Measurements from ENCODE around the gene PHLDA2. TPM values are rescaled to one million over a fixed set of nuclear protein-coding genes. Genes with fewer than 3 reads are reported as not detected.

PHLDA2 gene
- total and polyA plus RNA-seq, 2 of the 13 experiments (the other 11 are each of a cell fraction or from before 2014, with no cell fraction given), result 0.55 to 0.78 TPM

GRCh38 chr11:2940147-2940920 is 11.1 kb upstream of the PHLDA2 start (continued):
- no peak for TF ChIP-seq ONECUT2 (CRISPR knock-in tag; IDR thresholded peaks at IDR 0.05)
- 0 out of 2 replicates have a peak, but pooled peaks have one; percentile 46 for TF ChIP-seq ZNF598 (CRISPR knock-in tag; IDR thresholded peaks at IDR 0.05; ENCODE audit: borderline replicate concordance)
- TF ChIP-seq ETV5 (CRISPR knock-in tag; IDR thresholded peaks at IDR 0.05; ENCODE audit: borderline replicate concordance), result 0 out of 2 replicates have a peak, but pooled peaks have one; percentile 40
- peak; percentile 47; the same call in 1 of the 2 replicates for TF ChIP-seq ZNF629 (CRISPR knock-in tag; conservative IDR thresholded peaks at IDR 0.05)
- TF ChIP-seq STAG1 (CRISPR knock-in tag; IDR thresholded peaks at IDR 0.05), result no peak
- peak; percentile 39; the same call in 1 of the 2 replicates for TF ChIP-seq ZNF687 (CRISPR knock-in tag; IDR thresholded peaks at IDR 0.05)
- peak; percentile 32; the same call in 1 of the 2 replicates for TF ChIP-seq PBX2 (CRISPR knock-in tag; IDR thresholded peaks at IDR 0.05)
- TF ChIP-seq NR3C1 (CRISPR knock-in tag; IDR thresholded peaks at IDR 0.05), result no peak
- TF ChIP-seq RFX1 (IDR thresholded peaks at IDR 0.05), result peak; percentile 52; the same call in 1 of the 2 replicates
- TF ChIP-seq ZNF326 (CRISPR knock-in tag; IDR thresholded peaks at IDR 0.05; ENCODE audit: borderline replicate concordance), result peak; percentile 36; the same call in 1 of the 2 replicates
- no peak for TF ChIP-seq ZNF839 (CRISPR knock-in tag; IDR thresholded peaks at IDR 0.05; ENCODE audit: borderline replicate concordance)
- peak; percentile 56; the same call in 1 of the 2 replicates for TF ChIP-seq MAFF (IDR thresholded peaks at IDR 0.05; ENCODE audit: low read depth, low read length)
- 0 out of 2 replicates have a peak, but pooled peaks have one; percentile 11 for TF ChIP-seq CBFB (CRISPR knock-in tag; IDR thresholded peaks at IDR 0.05)
- no peak for TF ChIP-seq ZBTB34 (CRISPR knock-in tag; IDR thresholded peaks at IDR 0.05)
- peak; percentile 30; the same call in 1 of the 2 replicates for TF ChIP-seq HIC2 (CRISPR knock-in tag; IDR thresholded peaks at IDR 0.05; ENCODE audit: low read depth)
- no peak for TF ChIP-seq ZNF546 (CRISPR knock-in tag; conservative IDR thresholded peaks at IDR 0.05)

Data from HepG2 (cell line).